OCI-LY3 (cell line): ENCODE results near the gene HTR1D.

Experiments used
- CTCF ChIP-seq: fragments of 200-600, 300-600 bp; sonication (generic); IDR thresholded peaks from 2 replicates; pipeline ENCODE4 v1.5.1; 2014; ENCODE audit warnings: antibody characterized with exemption, low read length, low read depth
- EZH2phosphoT487 ChIP-seq: fragments of 200-600 bp; shearing (Covaris generic); IDR thresholded peaks from 2 replicates; pipeline ENCODE4 v1.6.1; 2018; ENCODE audit warnings: antibody characterized with exemption, mixed run types, low read depth

- TF ChIP-seq CTCF (no peak), EZH2phosphoT487 (no peak)
These were observed 18.9 kb downstream of the HTR1D start for GRCh38 chr1:23198373-23198772.
